Left hindlimb (tissue), 1 donor: ENCODE results near the gene SMC3.
"Not testable (repeated sequence)": the region's sequence is repeated elsewhere in the genome, so short reads cannot be mapped to it uniquely, and the experiment has no call there.

ENCODE experiments used
- DNase-seq: peaks from one replicate; pipeline ENCODE4 v3.0.0-alpha.2; 2018

Gene SMC3

GRCh38 chr10:110591760-110592159 lies 24.3 kb downstream of the SMC3 start:
- DNase-seq: no peak

- DNase-seq: no peak
Observed at GRCh38 chr10:110597476-110597875, 30.0 kb downstream of the SMC3 start.

GRCh38 chr10:110600487-110601101 lies 33.1 kb downstream of the SMC3 start:
- no peak for DNase-seq

GRCh38 chr10:110601581-110601980 lies 34.1 kb downstream of the SMC3 start:
- DNase-seq: no peak

- DNase-seq: no peak
Observed at GRCh38 chr10:110608087-110608486, 40.6 kb downstream of the SMC3 start.

GRCh38 chr10:110609605-110610004 lies 42.1 kb downstream of the SMC3 start:
- no peak for DNase-seq

GRCh38 chr10:110610308-110610774 lies 42.8 kb downstream of the SMC3 start:
- DNase-seq: peak; percentile 49

GRCh38 chr10:110610781-110611180 lies 43.3 kb downstream of the SMC3 start:
- DNase-seq: not testable (repeated sequence)

- no peak for DNase-seq
Observed at GRCh38 chr10:110612087-110612486, 44.6 kb downstream of the SMC3 start.

GRCh38 chr10:110612629-110613028 lies 45.1 kb downstream of the SMC3 start:
- no peak for DNase-seq

GRCh38 chr10:110613341-110613995 lies 46.0 kb downstream of the SMC3 start:
- no peak for DNase-seq

GRCh38 chr10:110613996-110614495 lies 46.6 kb downstream of the SMC3 start:
- DNase-seq: no peak

GRCh38 chr10:110615057-110615747 lies 47.7 kb downstream of the SMC3 start:
- DNase-seq: no peak

- DNase-seq: no peak
Observed at GRCh38 chr10:110616493-110617033, 49.1 kb downstream of the SMC3 start.

GRCh38 chr10:110617425-110618229 lies 50.1 kb downstream of the SMC3 start:
- peak; percentile 54 for DNase-seq

- DNase-seq: no peak
Observed at GRCh38 chr10:110618230-110618610, 50.7 kb downstream of the SMC3 start.

- peak; percentile 50 for DNase-seq
Observed at GRCh38 chr10:110619514-110620397, 52.3 kb downstream of the SMC3 start.

GRCh38 chr10:110620398-110620719 lies 52.9 kb downstream of the SMC3 start:
- DNase-seq: no peak

- DNase-seq: not testable (repeated sequence)
Observed at GRCh38 chr10:110623316-110623715, 55.8 kb downstream of the SMC3 start.

GRCh38 chr10:110625356-110625894 lies 57.9 kb downstream of the SMC3 start:
- DNase-seq: no peak
